SK-N-SH (cell line): Measurements from ENCODE around the gene KCNE1. TPM values are rescaled to one million over a fixed set of nuclear protein-coding genes. Genes with fewer than 3 reads are reported as not detected.

Experiments
- CTCF ChIA-PET: fragments of 300-600, 350-600 bp; formaldehyde crosslinking; extraction: SDS; loops from one replicate; lab custom pipeline; 2021; lab: Yijun Ruan, JAX
- POLR2A ChIA-PET: fragments of 350-600 bp; sonication (Branson Sonifier 250); formaldehyde crosslinking; extraction: SDS; loops from one replicate; lab custom pipeline; 2020; ENCODE audit warnings: antibody characterized with exemption, inconsistent platforms; lab: Yijun Ruan, JAX
- DNase-seq: peaks from one replicate; pipeline ENCODE4 v3.0.0; 2012
- H2AFZ ChIP-seq: fragments of 200-600 bp; sonication (generic); 2 replicates; pipeline ENCODE4 v1.8.1; 2016; ENCODE audit warnings: antibody characterized with exemption, mild to moderate bottlenecking, low read depth
- H3F3A ChIP-seq: fragments of 200-600 bp; sonication (generic); replicated peaks from 2 replicates; pipeline ENCODE3; 2016; ENCODE audit warnings: antibody characterized with exemption, mild to moderate bottlenecking; ENCODE audit not compliant: insufficient read depth
- H3K27ac ChIP-seq, 2 experiments: fragments of 200-500 bp in 1 of 2; fragments of 200-600 bp in 1 of 2; sonication (Bioruptor generic) in 1 of 2; sonication (generic), shearing (Covaris generic) in 1 of 2; 2 replicates each; pipeline versions ENCODE4 v1.5.1 to v1.6.1; 2014 to 2016; ENCODE audit warnings: low read depth in 2 of 2, inconsistent platforms in 1 of 2, low read length in 1 of 2, mild to moderate bottlenecking in 1 of 2, mixed read lengths in 1 of 2
- H3K27me3 ChIP-seq: fragments of 200-600 bp; sonication (generic), shearing (Covaris generic); 2 replicates; pipeline ENCODE4 v1.6.1; 2016; ENCODE audit warnings: mixed run types; ENCODE audit not compliant: insufficient read depth
- H3K36me3 ChIP-seq, 2 experiments: fragments of 200-500 bp in 1 of 2; fragments of 200-600 bp in 1 of 2; sonication (Bioruptor generic) in 1 of 2; sonication (generic) in 1 of 2; replicated peaks in 1 of 2; 2 replicates each; pipeline versions ENCODE3 to v1.5.1; 2014 to 2016; ENCODE audit warnings: low read length in 1 of 2, mild to moderate bottlenecking in 1 of 2; ENCODE audit not compliant: insufficient read depth in 2 of 2, control insufficient read depth in 1 of 2
- H3K4me1 ChIP-seq, 2 experiments: fragments of 200-500 bp in 1 of 2; fragments of 200-600 bp in 1 of 2; sonication (Bioruptor generic) in 1 of 2; sonication (generic), shearing (Covaris generic) in 1 of 2; 2 replicates each; pipeline versions ENCODE4 v1.5.1 to v1.6.1; 2014 to 2016; ENCODE audit warnings: low read depth in 1 of 2, low read length in 1 of 2, mixed run types in 1 of 2; ENCODE audit not compliant: insufficient read depth in 2 of 2, control insufficient read depth in 1 of 2
- H3K4me2 ChIP-seq: fragments of 200-600 bp; sonication (generic), shearing (Covaris generic); 2 replicates; pipeline ENCODE4 v1.6.1; 2017; ENCODE audit warnings: mixed run types
- H3K4me3 ChIP-seq, 2 experiments: fragments of 200-500 bp in 1 of 2; fragments of 200-600 bp in 1 of 2; sonication (Bioruptor generic) in 1 of 2; sonication (generic), shearing (Covaris generic) in 1 of 2; 2 replicates each; pipeline versions ENCODE4 v1.5.1 to v1.8.1; 2014 to 2016; ENCODE audit warnings: low read depth in 2 of 2, inconsistent platforms in 1 of 2, low read length in 1 of 2, mild to moderate bottlenecking in 1 of 2, mixed read lengths in 1 of 2, moderate library complexity in 1 of 2
- H3K79me2 ChIP-seq: fragments of 200-600 bp; sonication (generic); 2 replicates; pipeline ENCODE4 v1.8.1; 2017; ENCODE audit warnings: mild to moderate bottlenecking; ENCODE audit not compliant: insufficient read depth
- H3K9ac ChIP-seq: fragments of 200-600 bp; sonication (generic); 2 replicates; pipeline ENCODE4 v1.6.1; 2017; ENCODE audit warnings: mixed run types
- H3K9me2 ChIP-seq: fragments of 200-600 bp; sonication (generic); 2 replicates; pipeline ENCODE4 v1.6.1; 2017; ENCODE audit warnings: mixed run types
- H3K9me3 ChIP-seq: fragments of 200-600 bp; sonication (generic); 2 replicates; pipeline ENCODE4 v1.6.1; 2017; ENCODE audit warnings: mixed run types, mild to moderate bottlenecking, moderate library complexity
- H4K20me1 ChIP-seq: fragments of 200-600 bp; sonication (generic); 2 replicates; pipeline ENCODE4 v1.6.1; 2017; ENCODE audit warnings: mild to moderate bottlenecking, mixed run types; ENCODE audit not compliant: insufficient read depth
- CTCF ChIP-seq: fragments of 200-600 bp; sonication (generic); IDR thresholded peaks from 2 replicates; pipeline ENCODE4 v1.6.1; 2017; ENCODE audit warnings: antibody characterized with exemption, mild to moderate bottlenecking, moderate library complexity
- ELF1 ChIP-seq: IDR thresholded peaks from 2 replicates; pipeline ENCODE4 v1.4.0; 2012
- EP300 ChIP-seq, 2 experiments: IDR thresholded peaks; 2 replicates each; pipeline versions ENCODE4 v1.4.0 to v1.6.1; 2012; ENCODE audit warnings: borderline replicate concordance in 1 of 2, low read depth in 1 of 2, low read length in 1 of 2
- EZH2phosphoT487 ChIP-seq: fragments of 200-600 bp; sonication (generic); IDR thresholded peaks from 2 replicates; pipeline ENCODE4 v1.6.1; 2017; ENCODE audit warnings: low read depth, mixed run types, mild to moderate bottlenecking, antibody characterized with exemption, moderate library complexity, borderline replicate concordance
- FOSL2 ChIP-seq: IDR thresholded peaks from 2 replicates; pipeline ENCODE4 v1.4.0; 2012; ENCODE audit warnings: low read depth, mild to moderate bottlenecking, moderate library complexity, borderline replicate concordance
- FOXJ3 ChIP-seq: sonication (generic); formaldehyde crosslinking; IDR thresholded peaks from 2 replicates; pipeline ENCODE4 v1.5.1; 2020; ENCODE audit warnings: mild to moderate bottlenecking, missing genetic modification reagents
- GABPA ChIP-seq: IDR thresholded peaks from 2 replicates; pipeline ENCODE4 v1.4.0; 2012; ENCODE audit warnings: low read depth, mild to moderate bottlenecking
- GATA2 ChIP-seq: sonication (generic); formaldehyde crosslinking; IDR thresholded peaks from 2 replicates; pipeline ENCODE4 v1.5.0; 2020; ENCODE audit warnings: mild to moderate bottlenecking, missing genetic modification reagents
- MAX ChIP-seq: IDR thresholded peaks from 2 replicates; pipeline ENCODE4 v1.4.0; 2012; ENCODE audit warnings: low read depth
- MEF2A ChIP-seq: IDR thresholded peaks from 2 replicates; pipeline ENCODE4 v1.4.0; 2012; ENCODE audit warnings: low read depth, borderline replicate concordance
- NRF1 ChIP-seq: IDR thresholded peaks from 2 replicates; pipeline ENCODE4 v1.6.1; 2012; ENCODE audit warnings: low read depth, mild to moderate bottlenecking, low read length
- PBX3 ChIP-seq: IDR thresholded peaks from 2 replicates; pipeline ENCODE4; 2012
- POLR2AphosphoS5 ChIP-seq: IDR thresholded peaks from 2 replicates; pipeline ENCODE4 v1.6.1; 2012; ENCODE audit warnings: low read depth, low read length
- SMC3 ChIP-seq: IDR thresholded peaks from 2 replicates; pipeline ENCODE4 v1.6.1; 2012; ENCODE audit warnings: low read depth, low read length, improper control_type of control experiment
- TAF1 ChIP-seq: IDR thresholded peaks from 2 replicates; pipeline ENCODE4 v1.6.1; 2012; ENCODE audit warnings: low read depth, mild to moderate bottlenecking, low read length, moderate library complexity, borderline replicate concordance
- TCF12 ChIP-seq: IDR thresholded peaks from 2 replicates; pipeline ENCODE4 v1.4.0; 2012
- TEAD4 ChIP-seq: IDR thresholded peaks from 2 replicates; pipeline ENCODE4 v1.4.0; 2012; ENCODE audit warnings: mild to moderate bottlenecking, borderline replicate concordance; ENCODE audit not compliant: insufficient read depth
- USF1 ChIP-seq: IDR thresholded peaks from 2 replicates; pipeline ENCODE4 v1.4.0; 2012; ENCODE audit warnings: low read depth, borderline replicate concordance
- USF2 ChIP-seq: fragments of 150-350 bp; IDR thresholded peaks from 2 replicates; pipeline ENCODE4 v1.6.1; 2017; ENCODE audit warnings: antibody characterized with exemption, low read length, low read depth, borderline replicate concordance
- YY1 ChIP-seq: IDR thresholded peaks from 2 replicates; pipeline ENCODE4 v1.4.0; 2012; ENCODE audit warnings: low read depth, mild to moderate bottlenecking
- WGBS: methylation state at CpG from one replicate; pipeline ENCODE4 v1.1.6; 2017; ENCODE audit warnings: low lambda C conversion rate; 5-methylcytosine and 5-hydroxymethylcytosine counted together
- polyA plus RNA-seq, 3 experiments: library from polyadenylated mRNA; depleted of rRNA; stranded (reverse); fragments of >200 nt; gene quantifications; 2 replicates each; pipeline ENCODE4 v1.2.3, GENCODE V29; 2012

KCNE1 gene
- polyA plus RNA-seq (2012; rRNA removed) = 0.06 and 0.16 TPM in 2 replicates
- 0.05 and 0.09 TPM in 2 replicates for polyA plus RNA-seq (2012; cell fraction: cytosol; rRNA removed)
- polyA plus RNA-seq (2012; cell fraction: nucleus; rRNA removed) = 0.20 and 0.32 TPM in 2 replicates

- Histone ChIP-seq H3K4me3 (no peak within 1 kb of the TSS), H3K27ac (no peak within 1 kb of the TSS), H3K4me1 (no peaks in the 10 kb centered on the region), H4K20me1 (no peaks in the 10 kb centered on the region), H3K9me2 (no peaks in the 10 kb centered on the region), H3F3A (peaks cover 10% of the 10 kb centered on the region), H3K9me3 (no peaks in the 10 kb centered on the region), H2AFZ (no peak within 1 kb of the TSS), H3K36me3 (peaks cover 5 to 6% of the 10 kb centered on the region in 2 experiments), H3K4me2 (no peak within 1 kb of the TSS), H3K27me3 (no peaks in the 10 kb centered on the region), H3K9ac (no peak within 1 kb of the TSS), H3K79me2 (no peaks in the 10 kb centered on the region)
- WGBS = 91% methylated on average over 13 of the region's 14 CpGs
- POLR2A ChIA-PET = no interaction called here
- TF ChIP-seq MEF2A = no peak
- no peak for TF ChIP-seq NRF1
- CTCF ChIA-PET = no interaction called here
- no peak for DNase-seq
Observed at GRCh38 chr21:34511787-34512455, at the start of gene KCNE1. TSS of gene KCNE1 (minus strand) at chr21:34512210. CDS start at chr21:34449634, 62,576 bp downstream.

GRCh38 chr21:34561806-34562205, 49.8 kb upstream of the KCNE1 start:
- POLR2A ChIA-PET = no interaction called here

More at GRCh38 chr21:34561806-34562205, 49.8 kb upstream of the KCNE1 start:
- no peak for DNase-seq
- Histone ChIP-seq H3K4me1 (no peaks in the 10 kb centered on the region), H3K4me2 (no peak overlapping the region), H3K9me3 (no peaks in the 10 kb centered on the region), H4K20me1 (no peaks in the 10 kb centered on the region), H3K9ac (no peak overlapping the region), H3K36me3 (no peaks in the 10 kb centered on the region), H2AFZ (no peak overlapping the region), H3F3A (no peaks in the 10 kb centered on the region), H3K4me3 (no peak overlapping the region), H3K27me3 (no peaks in the 10 kb centered on the region), H3K79me2 (no peaks in the 10 kb centered on the region), H3K9me2 (no peaks in the 10 kb centered on the region), H3K27ac (no peak overlapping the region)
- WGBS = 72% methylated on average over 6 of the region's 7 CpGs
- TF ChIP-seq PBX3 = no peak
- TF ChIP-seq GATA2 = no peak
- TF ChIP-seq POLR2AphosphoS5 = no peak
- TF ChIP-seq CTCF = no peak
- TF ChIP-seq TCF12 = no peak
- TF ChIP-seq YY1 = no peak
- TF ChIP-seq TAF1 = no peak
- no peak for TF ChIP-seq USF1
- no peak for TF ChIP-seq NRF1
- TF ChIP-seq MAX = no peak
- TF ChIP-seq TEAD4 = no peak
- no peak for TF ChIP-seq EP300 (IDR thresholded peaks at IDR 0.05; ENCODE audit: borderline replicate concordance in 1 of 2, low read depth in 1 of 2, low read length in 1 of 2)
- no peak for TF ChIP-seq ELF1
- TF ChIP-seq FOXJ3 (CRISPR knock-in tag) = no peak
- no peak for TF ChIP-seq USF2
- TF ChIP-seq EZH2phosphoT487 = no peak
- TF ChIP-seq SMC3 = no peak
- TF ChIP-seq GABPA = no peak
- TF ChIP-seq MEF2A = no peak
- TF ChIP-seq FOSL2 = no peak
- CTCF ChIA-PET = interaction anchor here (0.6 kb wide), 1 partner anchor 42 kb away, joined by 3 read pairs; no protein-coding TSS in a partner anchor
